GM12873 (cell line): Measurements from ENCODE around the gene KLKB1.

Experiments
- CTCF ChIP-seq: IDR thresholded peaks from 2 replicates; pipeline ENCODE4 v1.5.1; 2012; ENCODE audit warnings: low read depth, mild to moderate bottlenecking, moderate library complexity, low read length, control low read depth; ENCODE audit not compliant: insufficient read depth; ENCODE audit errors: missing control alignments

KLKB1 gene

GRCh38 chr4:186272699-186273391 is 45.5 kb downstream of the KLKB1 start:
- no peak for TF ChIP-seq CTCF

- no peak for TF ChIP-seq CTCF
Measured at GRCh38 chr4:186283311-186283710, 56.0 kb downstream of the KLKB1 start.

- no peak for TF ChIP-seq CTCF
Measured at GRCh38 chr4:186285147-186285546, 57.8 kb downstream of the KLKB1 start.

- TF ChIP-seq CTCF, result no peak
Measured at GRCh38 chr4:186286581-186286980, 59.3 kb downstream of the KLKB1 start.

- TF ChIP-seq CTCF, result no peak
Measured at GRCh38 chr4:186291256-186291890, 64.1 kb downstream of the KLKB1 start.

- no peak for TF ChIP-seq CTCF
Measured at GRCh38 chr4:186294160-186294559, 66.9 kb downstream of the KLKB1 start.

GRCh38 chr4:186296481-186296880 is 69.2 kb downstream of the KLKB1 start:
- TF ChIP-seq CTCF, result no peak
